CD4-positive, alpha-beta T cell treated with Interleukin-4 for 4 hours (primary cell): ENCODE data around the gene LPCAT1.
"Not testable (repeated sequence)": the region's sequence is repeated elsewhere in the genome, so short reads cannot be mapped to it uniquely, and the experiment has no call there.

Experiments used
- DNase-seq: peaks from one replicate; pipeline ENCODE4 v3.0.0-alpha.2; 2020

The LPCAT1 gene, protein sequence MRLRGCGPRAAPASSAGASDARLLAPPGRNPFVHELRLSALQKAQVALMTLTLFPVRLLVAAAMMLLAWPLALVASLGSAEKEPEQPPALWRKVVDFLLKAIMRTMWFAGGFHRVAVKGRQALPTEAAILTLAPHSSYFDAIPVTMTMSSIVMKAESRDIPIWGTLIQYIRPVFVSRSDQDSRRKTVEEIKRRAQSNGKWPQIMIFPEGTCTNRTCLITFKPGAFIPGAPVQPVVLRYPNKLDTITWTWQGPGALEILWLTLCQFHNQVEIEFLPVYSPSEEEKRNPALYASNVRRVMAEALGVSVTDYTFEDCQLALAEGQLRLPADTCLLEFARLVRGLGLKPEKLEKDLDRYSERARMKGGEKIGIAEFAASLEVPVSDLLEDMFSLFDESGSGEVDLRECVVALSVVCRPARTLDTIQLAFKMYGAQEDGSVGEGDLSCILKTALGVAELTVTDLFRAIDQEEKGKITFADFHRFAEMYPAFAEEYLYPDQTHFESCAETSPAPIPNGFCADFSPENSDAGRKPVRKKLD

DNA sequence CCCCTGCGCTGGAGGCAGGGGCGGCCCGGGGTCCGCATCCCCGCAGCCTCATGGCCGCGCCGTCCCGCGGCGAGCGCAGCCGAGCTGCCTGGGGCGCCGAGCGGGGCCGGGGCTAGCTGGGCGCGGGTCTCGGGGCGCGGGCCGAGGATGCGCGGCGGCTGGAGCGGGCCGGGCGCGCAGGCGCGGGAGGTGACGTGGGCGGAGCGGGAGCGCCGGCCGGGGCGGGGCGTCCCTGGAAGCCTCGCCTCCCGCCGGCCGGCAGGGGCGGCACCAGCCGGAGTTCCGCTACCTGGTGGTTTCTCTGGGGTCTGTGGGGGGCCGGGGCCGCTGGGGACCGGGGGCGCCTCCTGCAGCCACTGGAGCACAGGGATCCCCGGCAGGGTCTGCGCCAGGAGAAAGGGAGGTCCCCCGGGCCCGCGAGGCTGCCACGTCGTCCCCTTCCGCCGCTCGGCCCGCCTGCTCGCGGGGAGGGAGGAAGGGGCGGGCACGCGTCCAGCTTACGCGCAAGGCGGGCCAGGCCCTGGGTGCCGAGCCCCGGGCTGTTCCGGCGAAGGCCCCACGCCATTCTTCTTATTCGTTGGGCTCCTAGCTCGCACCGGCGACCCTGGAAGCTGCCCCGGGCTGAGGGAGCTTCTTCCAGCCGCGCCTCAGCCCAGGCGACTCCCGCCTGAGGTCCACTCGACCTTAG lies at the start of gene LPCAT1:
TSS of gene LPCAT1 (minus strand) at position 168 of the 688 bp plus-strand sequence. CDS start at position 52, 116 bp downstream.
- DNase-seq = peak; percentile 56

DNA sequence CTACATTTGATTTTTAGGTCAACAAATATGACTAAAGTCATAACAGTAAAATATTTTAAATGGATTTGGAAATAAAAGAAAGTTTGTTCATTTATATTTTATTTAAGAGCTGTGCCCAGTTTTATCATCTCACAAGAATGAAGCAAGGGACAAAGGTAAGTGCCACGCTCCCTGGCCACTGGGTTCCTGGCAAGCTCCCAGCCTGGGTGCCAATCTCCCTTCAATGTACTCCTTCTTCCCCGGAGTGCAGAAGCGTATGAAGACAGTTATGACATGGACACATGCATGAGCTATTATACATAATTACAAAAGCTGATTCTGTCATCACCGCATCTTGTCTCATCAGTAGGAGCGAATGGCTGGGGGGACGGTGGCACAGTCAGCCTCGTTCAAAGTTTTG lies 48.1 kb upstream of the LPCAT1 start:
- DNase-seq = not testable (repeated sequence)

DNA sequence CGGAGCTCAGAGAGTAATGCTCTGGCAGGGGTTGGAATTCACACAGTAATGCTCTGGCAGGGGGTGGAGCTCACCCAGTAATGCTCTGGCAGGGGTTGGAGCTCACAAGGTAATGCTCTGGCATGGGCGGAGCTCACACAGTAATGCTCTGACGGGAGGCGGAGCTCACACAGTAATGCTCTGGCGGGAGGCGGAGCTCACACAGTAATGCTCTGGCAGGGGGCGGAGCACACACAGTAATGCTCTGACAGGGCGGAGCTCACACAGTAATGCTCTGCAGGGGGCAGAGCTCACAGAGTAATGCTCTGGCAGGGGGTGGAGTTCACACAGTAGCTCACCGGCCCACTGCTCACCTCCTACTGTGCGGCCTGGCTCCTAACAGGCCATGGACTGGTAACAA lies 47.2 kb upstream of the LPCAT1 start:
- no peak for DNase-seq

DNA sequence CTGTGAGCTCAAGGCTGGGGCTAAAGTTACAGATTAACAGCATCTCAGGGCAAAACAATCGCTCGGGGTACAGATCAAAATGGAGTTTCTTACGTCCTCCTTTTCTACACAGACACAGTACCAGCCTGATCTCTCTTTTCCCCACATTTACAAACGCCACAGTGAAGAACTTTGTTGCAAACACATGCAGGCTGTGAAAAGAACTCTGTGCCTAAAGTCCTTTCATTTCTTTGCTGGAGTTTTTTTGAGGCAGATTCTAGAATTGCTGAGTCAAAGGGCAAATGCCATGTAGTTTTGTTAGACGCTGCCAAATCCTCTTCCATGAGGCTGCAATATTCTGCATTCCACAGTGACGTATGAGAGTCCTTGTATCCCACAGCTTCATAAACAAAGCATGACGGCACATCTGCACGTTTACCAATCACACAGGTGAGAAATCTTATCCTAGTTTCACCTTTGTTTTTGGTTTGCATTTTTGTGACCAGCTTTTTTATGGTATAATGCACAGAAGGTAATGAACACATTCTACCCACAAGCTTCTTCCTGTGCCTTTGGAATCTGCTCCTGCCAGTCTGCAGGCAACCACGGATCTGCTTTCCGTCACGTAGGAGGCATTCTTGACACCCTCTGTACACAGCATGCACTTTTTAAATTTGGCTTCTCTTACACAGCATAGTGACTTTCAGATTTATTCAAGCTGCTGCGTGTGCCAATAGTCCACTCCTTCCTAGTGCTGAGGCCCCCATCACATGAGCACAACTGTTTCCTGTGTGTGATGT lies 44.6 kb upstream of the LPCAT1 start:
- DNase-seq = no peak

DNA sequence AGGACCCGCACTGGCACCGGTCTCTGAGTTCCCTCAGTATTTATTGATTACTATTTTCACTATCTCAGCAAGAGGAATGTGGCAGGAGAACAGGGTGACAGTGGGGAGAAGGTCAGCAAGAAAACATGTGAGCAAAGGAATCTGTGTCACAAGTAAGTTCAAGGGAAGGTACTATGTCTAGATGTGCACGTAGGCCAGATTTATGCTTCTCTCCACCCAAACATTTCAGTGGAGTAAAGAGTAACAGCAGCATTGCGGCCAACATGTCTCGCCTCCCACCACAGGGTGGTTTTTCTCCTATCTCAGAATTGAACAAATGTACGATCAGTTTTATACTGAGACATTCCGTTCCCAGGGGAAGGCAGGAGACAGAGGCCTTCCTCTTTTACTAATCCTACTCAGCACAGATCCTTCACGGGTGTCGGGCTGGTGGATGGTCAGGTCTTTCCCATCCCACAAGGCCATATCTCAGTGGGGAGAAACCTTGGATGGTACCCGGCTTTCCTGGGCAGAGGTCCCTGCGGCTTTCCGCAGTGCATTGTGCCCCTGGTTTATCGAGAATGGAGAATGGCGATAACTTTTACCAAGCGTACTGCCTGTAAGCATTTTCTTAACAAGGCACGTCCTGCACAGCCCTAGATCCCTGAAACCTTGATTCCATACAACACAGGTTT lies 43.9 kb upstream of the LPCAT1 start:
- DNase-seq = not testable (repeated sequence)

DNA sequence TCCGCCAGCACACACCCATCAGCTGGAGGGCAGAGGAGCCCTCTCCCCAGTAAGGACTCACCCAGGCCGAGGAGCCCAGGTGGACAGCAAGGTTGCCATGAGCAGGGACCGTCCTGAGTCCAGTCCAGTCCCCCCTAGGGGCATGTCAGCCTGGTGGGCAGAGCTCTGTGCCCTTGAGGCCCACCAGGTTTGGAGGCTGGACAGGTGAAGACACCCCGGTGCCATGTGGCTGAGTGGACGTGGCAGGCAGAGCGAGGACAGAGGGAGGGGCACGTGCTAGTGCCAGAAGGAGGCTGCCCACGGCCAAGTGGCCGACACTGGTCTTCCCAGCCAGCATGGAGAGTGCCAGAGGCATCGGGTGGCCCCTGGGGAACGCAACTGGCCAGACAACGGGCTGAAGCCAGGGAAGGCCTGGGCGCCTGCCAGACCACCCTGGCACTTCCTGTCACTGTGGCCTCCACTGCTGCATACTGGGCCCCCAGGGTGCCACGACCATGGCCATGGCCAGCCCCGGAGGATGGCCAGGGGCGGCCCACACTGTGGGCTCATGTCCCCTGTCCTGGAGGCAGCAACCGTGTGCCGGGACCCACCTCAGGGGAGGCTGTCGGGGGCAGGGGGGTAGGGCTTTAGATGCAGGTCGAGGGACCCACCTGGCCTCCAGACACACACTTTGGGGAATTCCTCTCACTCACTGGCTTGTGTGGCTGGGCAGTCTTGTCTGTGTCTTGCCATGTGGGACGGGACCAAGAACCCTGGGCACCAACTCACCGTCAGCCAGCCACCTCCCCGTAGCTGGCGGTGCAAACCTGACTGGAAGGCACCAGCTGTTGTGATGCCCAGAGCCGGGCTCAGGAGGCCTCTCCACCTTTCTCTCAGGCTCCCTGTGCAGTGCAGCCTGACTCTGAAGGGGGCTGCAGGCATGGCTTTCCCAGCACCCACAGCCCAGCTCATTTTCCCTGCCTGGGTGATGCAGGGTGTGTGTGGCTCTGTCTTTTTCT lies 42.3 kb upstream of the LPCAT1 start:
- DNase-seq = no peak

DNA sequence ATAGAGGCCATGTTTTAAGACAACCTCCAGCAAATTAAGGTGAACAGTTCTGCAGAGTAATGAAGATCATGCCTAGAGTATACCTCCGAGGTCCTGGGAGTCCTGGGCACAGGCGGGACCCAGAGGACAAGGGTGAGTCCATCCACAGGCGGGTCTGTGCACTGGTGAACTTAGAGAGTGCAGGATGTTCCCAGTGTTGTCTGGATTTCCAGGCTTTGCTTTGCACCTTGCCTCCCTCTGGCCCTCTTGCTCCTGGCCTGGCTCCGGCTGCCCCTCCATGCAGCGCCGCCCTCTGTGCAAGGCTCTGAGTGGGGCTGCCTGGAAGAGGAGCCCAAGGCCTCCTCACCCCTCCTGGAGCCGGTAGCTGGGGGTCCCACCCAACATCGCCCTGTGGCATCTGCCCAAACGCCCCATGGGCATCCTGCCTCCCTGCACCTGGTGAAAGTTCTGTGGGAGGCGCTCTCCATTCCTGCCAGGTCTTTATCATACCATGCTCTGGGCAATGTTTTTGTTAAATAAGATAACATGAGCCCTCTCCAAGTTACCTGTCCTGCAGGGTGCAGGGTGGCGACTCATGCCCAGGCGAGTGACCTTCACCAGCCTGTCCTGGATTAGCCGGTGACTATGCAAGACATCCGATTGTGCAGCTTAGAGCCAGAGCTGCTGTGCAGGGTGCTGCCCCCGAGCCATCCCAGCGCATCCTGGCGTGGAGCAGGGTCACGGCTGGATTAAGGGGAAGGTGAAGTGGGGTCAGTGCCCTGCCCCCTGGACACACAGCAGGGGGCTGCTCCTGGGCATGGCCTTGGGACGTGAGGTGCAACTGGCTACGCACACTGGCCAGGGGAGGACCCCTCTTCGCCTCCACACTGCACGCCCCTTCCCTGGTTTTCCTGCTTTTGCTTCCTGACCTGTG lies 41.3 kb upstream of the LPCAT1 start:
- no peak for DNase-seq

DNA sequence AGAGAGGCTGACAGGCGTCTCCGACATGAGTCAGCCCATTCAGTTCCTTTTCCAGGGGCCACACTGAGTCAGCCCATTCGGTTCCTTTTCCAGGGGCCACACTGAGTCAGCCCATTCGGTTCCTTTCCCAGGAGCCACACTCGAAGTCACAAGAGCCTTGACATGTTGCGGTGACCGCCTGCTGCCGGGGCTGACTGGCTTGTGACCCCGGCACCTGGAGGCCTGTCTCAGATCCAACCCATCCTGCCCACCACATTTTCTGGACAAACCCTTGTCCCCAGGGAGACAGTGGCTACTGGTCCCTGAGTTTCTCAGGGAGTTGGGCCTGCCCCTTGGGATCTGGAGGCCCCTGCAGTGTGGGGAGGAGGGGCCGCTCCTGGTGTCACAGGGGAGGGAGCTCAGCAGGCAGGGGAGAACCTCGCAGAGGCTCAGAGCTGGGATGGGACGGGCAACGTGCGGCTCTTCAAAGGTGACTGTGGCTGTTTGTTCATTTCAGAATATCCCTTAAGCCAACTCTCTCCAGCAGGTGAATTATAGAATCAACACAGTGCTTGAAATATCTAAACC lies 40.5 kb upstream of the LPCAT1 start:
- peak; percentile 9 for DNase-seq

DNA sequence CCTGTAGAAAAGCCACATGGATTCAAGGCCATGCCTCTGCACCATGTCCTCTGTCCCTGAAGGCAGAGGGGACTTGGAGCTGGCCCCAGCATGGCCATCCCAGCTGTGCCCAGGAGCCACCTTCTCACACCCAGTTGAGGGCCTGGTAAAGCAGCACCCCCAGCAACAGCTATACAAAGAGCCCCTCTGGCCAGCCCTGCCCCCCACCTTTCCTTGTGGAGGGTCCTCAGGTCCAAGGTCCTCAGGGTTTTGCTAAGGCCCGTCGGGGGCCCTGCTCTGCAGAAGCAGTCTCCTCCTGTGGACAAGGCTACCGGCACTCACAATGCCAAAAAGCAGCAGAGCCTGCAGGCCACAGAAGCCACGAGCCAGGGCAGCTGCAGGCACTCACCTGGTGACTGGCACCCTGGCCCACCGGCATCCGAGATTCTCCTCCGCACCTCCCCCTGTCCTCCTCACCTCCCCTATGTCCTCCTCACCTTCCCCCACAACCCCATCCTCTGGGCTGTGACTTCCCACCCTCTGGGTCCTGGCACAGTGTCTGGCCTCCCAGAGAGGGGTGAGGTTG lies 39.9 kb upstream of the LPCAT1 start:
- no peak for DNase-seq

DNA sequence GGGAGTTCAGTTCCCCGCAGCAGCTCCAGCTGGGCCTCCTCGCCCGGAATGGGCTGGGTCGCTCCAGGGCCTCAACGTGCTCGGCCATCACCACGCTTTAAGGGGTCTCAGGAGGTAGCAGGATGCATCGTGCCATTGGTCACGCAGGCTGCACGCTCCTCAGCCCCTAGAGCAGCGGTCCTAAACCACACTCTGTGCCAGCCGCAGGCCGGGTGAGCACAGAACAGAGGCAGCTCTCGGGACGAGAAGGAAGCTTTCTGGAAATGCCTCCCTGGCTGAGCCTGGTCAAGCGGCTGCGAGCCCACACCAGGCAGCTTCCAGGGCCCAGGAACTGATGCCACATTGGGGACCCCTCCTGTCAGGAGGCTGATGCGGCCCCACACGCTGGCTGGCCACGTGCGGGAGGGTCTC lies 39.3 kb upstream of the LPCAT1 start:
- DNase-seq = no peak

DNA sequence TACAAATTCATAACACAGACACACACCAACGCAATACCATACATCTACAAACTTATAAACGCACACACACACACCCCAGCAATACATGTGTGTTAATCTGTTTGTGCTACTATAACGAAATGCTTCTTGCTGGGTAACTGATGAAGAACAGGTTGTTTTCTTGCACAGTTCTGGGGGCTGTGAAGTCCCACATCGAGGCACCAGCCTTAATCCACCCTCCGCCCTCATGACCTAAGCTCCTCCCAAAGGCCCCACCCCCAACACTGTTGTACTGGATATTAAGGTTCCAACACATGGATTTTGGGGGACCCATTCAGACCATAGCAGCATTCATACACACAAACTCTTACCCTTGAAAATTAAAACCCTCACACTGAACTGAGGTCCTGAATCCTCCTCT lies 38.8 kb upstream of the LPCAT1 start:
- DNase-seq = no peak

DNA sequence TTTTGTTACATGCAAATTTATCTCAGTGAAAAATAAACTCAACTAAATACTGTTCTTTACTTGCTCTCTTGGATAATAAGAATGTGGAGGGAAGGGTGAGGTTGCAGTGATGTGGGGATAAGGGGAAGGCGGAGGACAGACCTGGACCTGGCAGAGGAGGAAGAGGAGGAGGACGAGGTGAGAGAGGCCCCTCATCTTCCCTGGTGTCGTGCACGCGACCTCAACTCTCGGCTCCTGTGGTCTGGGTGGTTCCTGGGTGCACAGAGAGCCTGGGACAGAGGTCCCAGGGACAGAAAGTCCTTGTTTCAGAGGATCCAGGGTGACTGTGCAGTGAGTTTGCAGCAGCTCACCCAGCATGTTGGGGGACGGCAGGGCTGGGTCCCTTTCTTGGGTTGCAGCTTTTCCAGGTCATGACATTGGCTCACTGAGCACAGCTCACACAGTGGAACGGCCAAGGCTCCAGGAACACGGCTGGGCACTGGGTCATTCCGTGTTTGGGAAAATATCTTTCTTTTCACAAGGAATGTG lies 37.7 kb upstream of the LPCAT1 start:
- DNase-seq = no peak

DNA sequence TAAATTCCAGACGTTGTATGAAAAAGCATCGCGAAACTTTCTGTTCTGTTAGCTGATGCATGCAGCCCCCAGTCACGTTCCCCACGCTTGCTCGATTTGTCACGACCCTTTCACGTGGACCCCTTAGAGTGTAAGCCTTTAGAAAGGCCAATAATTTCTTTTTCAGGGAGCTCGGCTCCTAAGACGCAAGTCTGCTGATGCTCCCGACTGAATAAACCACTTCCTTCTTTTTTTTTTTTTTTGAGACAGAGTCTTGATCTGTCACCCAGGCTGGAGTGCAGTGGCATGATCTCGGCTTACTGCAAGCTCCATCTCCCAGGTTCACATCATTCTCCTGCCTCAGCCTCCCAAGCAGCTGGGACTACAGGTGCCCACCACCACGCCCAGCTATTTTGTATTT lies 36.7 kb upstream of the LPCAT1 start:
- DNase-seq = not testable (repeated sequence)

DNA sequence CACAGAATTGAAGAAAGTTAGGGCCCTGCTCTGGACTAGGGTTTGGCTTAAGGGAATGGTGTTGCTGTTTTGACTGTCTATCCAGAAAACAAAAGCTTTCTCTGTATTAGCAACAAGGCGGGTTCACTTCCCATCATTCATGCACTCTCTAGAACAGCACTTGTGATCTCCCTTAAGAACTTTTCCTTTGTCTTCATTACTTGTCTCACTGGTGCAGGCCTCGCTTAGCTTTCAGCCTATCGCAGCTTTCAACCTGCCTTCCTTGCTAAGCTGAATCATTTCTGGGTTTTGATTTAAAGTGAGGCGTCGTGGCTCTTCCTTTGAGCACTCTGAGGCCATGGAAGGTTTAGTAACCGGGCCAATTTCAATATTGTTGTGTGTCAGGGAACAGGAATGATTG lies 35.2 kb upstream of the LPCAT1 start:
- DNase-seq = no peak

DNA sequence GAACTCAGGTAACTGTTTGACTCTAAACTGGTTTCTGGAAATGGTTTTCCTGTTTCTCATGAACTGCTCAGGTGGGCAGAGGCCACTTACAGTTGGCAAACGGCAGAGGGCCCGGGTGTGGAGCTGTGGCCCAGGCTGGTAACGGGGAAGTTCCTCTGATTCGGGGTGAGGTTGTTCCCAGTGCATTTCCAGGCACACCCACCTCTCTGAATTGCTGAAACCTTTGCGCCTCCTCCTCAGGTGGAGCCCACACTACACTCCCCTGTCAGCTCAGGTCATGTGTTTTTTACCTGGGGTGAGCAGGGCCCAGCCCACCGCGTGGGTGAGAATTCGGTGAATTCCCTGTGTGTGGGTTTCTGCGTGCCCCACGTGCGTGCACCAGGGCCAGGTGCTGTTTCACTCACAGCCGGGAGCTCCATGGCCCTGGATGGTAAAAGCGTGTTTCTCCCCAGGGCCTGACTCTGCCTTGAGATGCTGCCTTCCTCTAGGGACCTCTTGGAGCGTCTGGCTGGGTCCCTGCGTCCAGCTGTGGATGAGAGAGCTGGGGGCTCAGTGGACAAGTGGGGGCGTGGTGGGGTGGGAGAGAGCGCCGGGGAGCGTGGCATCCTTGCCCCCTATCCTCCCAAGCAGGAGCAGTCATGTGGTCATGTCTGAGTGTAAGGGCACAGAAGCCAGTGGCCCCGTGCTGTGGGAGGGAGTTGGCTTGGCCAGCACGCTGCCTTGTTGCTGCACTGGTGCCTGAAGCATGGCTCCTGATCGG lies 33.5 kb upstream of the LPCAT1 start:
- no peak for DNase-seq

DNA sequence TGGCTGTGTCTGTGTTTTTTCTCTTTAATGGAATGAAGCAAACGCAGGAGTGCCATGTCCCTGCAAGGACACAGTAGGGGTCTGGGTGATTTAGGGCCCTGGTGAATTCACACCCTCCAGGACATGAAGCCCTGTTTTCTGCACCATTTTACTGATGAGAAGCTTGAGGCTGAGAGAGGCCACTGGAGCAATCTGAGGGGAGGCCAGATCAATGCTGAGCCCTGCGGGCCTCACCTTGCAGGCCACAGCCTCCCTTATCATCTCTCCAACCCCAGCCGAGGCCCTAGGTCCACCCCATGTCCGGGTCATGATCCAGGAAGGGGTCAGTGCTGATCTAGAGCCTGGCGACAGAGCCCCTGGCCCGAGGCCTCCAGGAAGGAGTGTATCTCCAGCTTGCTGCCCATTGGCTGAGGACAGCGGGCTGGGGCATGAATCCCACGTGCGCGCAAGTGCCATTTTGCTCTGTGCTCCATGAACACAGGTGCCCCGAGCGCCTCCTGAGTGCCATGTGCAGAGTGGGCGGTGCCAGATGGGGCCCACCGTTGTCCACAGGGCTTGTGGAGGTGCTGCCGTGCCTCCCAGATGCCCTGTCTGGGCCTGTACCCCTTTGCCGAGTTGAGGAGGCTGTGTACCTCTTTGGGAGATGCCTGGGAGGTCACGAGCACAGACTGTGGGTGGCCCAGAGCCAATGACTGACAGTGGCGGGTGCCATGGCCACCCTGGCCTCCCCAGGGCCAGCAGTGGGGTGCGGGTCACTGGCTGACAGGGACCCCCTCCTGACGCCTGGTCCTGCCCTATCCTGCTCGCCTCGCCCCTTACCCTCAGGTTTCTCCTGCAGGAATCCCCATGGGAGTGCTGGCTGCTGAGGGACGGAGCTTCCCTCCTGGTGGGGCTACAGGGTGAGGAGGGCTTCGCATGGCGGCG lies 32.3 kb upstream of the LPCAT1 start:
- DNase-seq = no peak
